AML-193 (cell line): Measurements from ENCODE around the gene CASP5.
"Not testable (repeated sequence)": the region's sequence is repeated elsewhere in the genome, so short reads cannot be mapped to it uniquely, and the experiment has no call there.

ENCODE experiments used
- DNase-seq, 2 experiments: peaks; one replicate each; lab custom pipeline; 2025; lab: John Stamatoyannopoulos, UW

The CASP5 gene

GRCh38 chr11:105023003-105023402, at the start of gene CASP5:
CASP5 (minus strand) TSS chr11:105023168; CDS start chr11:105023136, 32 bp downstream.
- peak; percentile 9 to 38 for DNase-seq

DNA sequence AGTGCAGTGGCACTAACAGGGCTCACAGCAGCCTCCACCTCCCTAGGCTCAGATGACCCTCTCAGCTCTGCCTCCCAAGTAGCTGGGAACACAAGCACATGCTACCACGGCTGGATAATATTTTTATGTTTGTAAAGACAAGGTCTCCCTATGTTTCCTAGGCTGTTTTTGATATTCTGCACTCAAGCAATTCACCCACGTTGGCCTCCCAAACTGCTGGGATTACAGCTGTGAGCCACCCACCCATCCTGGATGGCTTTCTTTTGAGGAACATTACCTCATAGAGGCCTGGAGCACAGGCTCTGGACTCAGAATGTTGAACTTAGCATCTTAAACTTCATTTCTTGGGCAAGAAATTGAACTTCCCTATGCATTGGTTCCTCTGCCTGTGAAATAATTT, 49.1 kb upstream of the CASP5 start:
- not testable (repeated sequence) for DNase-seq

DNA sequence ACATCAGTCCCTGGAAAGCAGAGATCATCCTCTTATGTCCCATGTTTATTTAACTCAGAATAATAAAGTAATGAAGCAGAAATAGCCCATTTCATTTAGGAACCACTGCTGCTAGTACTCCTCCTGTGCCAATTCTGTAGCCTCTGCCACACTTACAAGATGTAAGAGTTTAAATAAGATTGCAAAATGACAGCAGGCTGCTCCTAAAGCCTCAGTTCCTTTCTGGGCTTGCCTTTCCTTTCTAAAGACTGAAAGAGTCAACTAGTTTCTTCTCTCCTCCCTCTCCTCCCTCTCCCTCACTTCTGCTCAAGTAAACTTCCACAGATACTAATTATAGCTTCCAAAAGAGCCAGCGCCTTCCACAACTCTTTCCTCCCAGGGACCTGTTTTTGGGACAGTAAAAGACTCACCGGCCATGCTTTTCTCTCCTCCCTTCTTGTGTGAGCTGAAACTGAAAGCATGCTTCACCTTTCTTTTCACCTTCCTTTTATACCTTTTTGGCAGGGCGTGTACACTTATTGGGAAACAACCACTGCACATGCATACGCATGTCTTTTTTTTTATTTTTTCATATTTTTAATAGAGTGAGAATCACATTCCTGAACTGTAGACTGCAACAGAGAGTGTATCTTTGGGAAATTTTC, 48.2 kb upstream of the CASP5 start:
- no peak for DNase-seq

DNA sequence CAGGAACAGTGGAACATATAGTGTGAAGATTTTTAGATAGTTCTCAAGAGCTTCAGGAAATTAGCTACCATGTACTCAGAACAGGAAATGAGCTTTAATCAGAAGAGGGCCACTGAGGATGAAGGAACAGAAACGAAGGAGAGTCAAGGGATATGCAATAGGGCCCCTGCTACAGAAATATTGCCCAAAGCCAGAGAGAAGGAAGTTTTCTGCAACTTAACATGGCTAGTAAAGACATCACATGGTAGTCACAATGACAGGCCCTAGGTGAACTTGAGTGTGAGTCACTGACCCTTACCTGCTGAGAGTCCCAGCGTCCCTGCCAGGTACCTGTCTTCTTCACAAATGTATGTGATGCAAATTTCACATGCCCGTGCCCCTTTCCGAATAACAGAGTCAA, 47.3 kb upstream of the CASP5 start:
- no peak for DNase-seq

DNA sequence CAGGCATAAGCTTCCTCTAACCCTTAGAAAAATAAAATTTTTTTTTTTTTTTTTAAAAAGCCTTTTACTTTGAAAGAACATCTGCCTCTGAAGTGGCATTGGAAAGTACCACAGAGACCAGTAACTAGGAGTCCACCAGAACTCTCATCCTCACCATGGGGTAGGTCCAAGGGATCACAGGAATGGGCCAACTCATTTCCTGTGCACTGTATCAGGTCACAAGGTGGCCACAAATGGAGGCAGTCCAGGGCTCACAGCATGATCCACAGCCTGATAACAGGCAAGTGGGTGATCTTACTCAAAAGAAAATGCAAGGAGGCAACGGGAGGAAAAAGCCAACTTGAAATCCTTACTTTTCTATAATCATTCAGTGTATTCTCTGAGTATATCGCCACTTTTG, 46.8 kb upstream of the CASP5 start:
- DNase-seq, result not testable (repeated sequence)

DNA sequence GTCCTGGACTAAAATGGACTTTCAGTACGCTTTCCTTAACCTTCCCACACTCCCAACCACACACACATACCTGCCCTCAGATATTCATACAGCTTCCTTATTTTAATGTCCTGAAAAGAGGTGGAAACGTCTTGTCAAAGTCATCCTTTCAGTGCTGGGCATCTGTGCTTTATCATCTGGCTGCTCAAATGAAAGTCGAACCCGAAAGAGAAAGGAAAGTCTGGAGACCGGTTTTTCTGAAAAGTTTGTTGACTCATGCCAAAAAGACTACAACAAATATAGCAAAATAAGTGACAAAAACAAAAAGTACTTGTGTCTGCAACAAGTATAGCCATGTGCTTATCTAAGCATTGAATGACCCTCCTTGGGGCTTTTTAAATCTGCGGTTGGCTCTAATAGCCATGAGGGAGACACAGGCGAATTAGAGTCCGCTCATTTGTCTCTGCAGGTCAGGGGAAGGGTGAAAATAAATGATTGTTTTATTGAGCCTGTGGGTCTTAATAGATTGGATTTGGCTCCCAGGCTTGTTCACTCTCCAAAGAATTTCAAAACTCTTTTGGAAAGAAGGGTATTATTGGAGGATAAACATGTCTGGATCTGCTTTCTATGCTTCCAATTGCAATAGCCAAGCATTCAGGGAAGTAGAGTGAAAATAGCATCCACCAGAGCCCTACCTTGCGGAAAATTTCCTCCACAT, 40.4 kb upstream of the CASP5 start:
- DNase-seq, result not testable (repeated sequence)

DNA sequence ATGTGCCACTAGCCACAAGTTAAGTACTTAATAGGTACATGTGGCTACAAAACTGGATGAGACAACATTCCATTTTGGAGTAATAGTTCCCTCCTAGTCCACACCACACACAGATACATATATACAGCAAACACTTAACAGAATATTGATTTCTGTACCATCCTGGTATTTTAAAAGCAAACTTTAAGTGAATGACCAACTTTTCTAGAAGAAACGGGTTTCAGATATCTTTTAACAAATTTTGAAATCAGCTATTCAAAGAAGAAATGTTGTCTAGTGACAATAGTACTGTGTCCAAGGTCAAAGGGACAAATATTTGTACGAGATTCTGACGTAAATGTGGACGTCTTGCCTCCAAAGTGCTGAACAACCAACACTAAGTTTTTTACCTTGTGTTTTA, 34.5 kb upstream of the CASP5 start:
- DNase-seq, result no peak

DNA sequence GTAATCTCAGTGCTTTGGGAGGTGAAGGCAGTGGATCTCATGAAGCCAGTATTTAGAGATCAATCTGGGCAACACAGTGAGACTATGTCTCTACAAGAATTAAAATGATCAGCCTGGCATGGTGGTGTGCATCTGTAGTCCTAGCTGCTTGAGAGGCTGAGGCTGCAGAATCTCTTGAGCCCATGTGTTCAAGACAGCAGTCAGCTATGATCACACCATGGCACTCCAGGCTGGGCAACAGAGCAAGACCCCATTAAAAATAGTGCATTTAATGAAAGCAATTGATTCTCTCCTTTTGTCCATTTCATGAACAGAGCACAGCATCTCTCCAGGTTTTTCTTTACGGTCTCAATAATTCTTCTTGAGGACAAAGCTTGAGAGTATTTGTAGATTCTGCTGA, 33.5 kb upstream of the CASP5 start:
- no peak for DNase-seq

DNA sequence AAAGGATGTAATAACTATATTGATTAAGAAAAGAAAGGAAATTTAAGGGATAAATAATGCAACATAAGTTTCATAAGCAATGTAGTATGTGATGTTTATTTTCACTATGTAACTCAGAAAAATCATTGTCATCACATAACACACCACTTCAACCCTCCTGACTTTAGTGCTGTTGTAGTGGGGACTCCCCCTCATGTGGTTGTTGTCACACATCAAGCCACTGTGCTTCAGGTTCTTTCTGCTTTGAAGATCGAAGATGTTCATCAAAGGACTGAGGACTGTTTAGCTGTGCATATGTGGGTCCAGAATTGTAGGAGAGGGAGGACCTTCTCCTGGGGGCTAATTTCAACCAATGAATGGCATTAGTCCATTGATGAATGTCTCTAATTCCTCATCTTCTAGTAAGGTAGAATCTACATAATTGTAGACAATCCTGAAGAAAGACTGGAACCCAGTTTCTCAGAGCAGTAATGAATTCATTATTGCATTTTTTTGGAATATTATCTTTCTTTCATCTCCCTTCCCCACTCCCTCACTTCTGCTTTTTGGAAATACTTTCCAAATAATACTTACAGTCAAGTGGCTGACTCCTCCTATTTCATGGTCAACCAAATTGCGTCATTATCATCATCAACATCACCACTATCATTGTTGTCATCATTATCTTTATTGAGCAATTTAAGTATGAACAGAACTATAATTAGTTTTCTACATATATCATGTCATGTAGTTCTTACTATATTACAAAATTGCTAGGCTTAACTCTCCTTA, 31.9 kb upstream of the CASP5 start:
- peak; percentile 64 to 65 for DNase-seq

DNA sequence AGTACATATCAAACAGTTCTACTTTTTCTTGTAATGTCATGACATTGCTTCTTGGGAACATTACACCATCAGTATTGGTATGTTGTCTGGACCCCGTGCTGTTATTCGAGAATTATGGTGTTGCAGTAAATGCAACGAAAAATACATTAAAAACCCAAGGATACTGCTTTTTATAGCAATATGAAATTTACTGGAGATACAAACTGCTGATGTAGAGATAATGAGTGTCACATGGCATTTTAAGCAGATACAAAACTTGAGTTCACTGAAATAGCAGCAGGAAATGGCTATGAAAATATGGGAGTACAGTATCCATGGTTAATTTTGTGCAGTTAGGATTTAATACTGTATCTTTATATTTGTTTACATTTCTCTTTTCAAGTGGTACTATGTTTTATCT, 29.5 kb upstream of the CASP5 start:
- no peak for DNase-seq

DNA sequence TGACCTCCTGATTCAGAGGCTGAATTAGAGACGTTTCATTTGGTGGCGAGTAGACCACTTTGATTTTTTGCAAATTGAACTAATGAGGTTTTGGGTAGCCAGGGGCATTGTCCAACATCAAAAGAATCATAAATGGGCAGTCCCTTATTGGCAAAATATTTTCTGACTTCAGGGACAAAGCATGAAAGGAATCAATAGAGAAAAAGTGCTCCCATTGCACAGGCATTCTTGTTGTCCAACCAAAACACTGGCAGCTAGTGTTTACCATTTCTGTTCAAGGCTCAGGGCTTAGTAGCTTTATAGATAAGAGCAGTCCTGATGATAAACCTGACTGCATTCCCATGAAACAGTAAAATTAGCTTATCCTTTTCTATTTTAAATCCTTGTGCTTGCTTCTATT, 28.6 kb upstream of the CASP5 start:
- no peak for DNase-seq

DNA sequence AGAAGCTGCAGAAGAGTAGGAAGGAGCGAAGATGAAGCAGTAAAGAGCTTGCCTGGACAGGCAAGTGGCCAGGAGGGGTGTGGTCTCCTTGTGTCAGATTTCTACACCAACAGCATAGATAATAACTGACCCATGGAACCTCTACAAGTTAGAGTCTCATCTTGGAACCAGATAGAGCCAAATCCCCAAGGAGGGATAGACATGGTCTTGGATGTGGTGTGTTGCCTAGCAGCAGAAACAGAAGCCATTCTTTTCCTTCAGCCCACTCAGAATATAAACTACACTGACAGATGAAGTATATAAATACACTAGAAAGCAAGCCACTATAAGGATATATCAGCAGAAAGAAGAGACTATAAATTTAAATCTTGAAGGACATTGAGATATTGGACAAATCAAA, 26.5 kb upstream of the CASP5 start:
- DNase-seq, result no peak

DNA sequence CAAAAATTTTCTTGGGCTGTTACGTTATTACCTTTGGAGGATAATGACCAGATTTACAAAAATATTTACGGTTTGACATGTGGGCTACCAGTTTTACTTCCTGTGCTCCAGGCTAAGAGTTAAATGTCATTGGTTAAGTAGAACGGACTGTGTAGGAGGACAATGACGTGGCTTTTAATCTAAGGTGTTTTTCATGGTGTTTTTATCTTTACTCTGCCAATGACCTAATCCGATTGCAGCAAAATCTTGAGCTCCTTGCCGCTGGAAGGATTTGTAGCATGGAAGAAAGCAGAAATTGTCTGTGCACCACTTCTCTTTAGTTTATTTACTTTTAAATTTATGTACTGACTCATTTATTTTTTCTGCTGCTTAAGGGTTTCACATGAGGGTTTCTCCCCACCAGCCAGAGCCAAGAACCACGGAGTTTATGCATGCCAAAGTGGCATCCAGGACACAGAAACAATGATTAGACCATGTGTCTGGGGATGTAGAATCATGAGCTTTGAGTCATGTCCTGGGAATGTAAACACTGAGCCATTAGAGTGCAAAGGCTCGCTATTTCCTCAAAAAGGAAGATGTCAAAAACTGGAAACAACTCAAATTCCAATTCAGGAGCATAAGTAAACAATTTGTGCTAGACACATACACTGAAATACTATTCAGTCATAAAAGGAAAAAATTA, 24.1 kb upstream of the CASP5 start:
- DNase-seq, result no peak

GRCh38 chr11:105045676-105046296, 22.8 kb upstream of the CASP5 start:
- no peak for DNase-seq

DNA sequence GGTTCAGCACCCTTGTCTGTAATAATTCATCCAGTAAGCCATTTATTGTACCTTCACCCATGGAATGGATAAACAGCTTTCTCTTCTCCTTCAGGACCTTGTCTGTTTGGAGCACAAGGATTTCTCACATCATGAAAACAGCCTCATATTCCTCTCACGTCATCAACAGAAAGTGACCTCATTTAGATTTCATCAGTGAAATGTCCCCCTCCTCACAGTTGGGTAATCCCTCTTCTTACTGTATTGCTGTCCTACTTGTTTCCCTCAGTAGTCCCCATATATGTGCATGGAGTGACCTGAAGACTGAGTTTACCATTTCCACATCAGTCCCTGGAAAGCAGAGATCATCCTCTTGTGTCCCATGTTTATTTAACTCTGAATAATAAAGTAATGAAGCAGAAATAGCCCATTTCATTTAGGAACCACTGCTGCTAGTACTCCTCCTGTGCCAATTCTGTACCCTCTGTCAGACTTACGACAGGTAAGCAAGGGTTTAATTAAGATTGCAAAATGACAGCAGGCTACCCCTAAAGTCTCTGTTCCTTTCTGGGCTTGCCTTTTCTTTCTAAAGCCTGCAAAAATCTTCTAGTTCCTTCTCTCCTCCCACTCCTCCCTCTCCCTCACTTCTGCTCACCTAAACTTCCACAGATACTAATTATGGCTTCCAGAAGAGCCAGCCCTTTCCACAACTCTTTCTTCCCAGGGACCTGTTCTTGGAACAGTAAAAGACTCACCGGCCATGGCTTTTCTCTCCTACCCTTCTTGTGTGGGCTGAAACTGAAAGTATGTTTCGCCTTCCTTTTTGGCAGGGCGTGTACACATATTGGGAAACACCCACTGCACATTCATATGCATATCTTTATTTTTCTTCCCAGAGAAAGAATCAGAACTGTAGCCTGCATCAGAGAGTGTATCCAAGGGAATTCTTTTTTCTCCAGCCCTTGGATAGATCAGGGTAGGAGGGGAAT, 21.9 kb upstream of the CASP5 start, which contains the start of gene CARD16:
TSS of gene CARD16 (minus strand) at position 779 of the 968 bp plus-strand sequence. CDS start at position 741, 38 bp downstream.
- peak; percentile 43 to 47 for DNase-seq

DNA sequence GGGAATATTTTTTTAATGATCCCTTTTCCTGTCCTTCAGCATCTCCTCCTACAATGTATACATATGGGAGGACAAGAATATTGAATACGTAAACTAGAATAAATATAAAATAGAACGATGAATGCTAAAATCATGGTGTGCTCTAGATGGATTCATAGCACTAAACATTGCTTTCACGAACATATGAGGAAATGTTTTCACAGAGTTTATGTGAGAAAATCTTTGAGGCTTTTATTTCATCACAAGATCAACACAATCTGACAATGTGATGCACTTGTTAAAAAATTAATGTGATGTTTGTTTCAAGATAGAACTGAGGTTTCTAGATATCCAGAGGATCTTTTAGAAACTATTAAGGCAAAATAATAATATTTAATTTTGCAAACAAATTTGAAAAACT, 19.2 kb upstream of the CASP5 start:
- no peak for DNase-seq

GRCh38 chr11:105040703-105041102, 17.7 kb upstream of the CASP5 start:
- no peak for DNase-seq

GRCh38 chr11:105034813-105035620, 12.0 kb upstream of the CASP5 start, which contains the start of gene CASP1:
CASP1 (minus strand) TSS chr11:105035144; CDS start chr11:105035113, 31 bp downstream.
- peak; percentile 73 to 84 for DNase-seq

DNA sequence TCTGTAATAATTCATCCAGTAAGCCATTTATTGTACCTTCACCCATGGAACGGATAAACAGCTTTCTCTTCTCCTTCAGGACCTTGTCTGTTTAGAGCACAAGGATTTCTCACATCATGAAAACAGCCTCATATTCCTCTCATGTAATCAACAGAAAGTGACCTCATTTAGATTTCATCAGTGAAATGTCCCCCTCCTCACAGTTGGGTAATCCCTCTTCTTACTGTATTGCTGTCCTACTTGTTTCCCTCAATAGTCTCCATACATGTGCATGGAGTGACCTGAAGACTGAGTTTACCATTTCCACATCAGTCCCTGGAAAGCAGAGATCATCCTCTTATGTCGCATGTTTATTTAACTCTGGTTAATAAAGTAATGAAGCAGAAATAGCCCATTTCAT, 11.4 kb upstream of the CASP5 start:
- DNase-seq, result not testable (repeated sequence)

- DNase-seq, result no peak
These were observed 10.8 kb upstream of the CASP5 start for GRCh38 chr11:105033781-105034180.
